WTC11 (cell line): Measurements from ENCODE around the gene ADNP2.

Experiments used
- ATF6 ChIP-seq: sonication (generic); formaldehyde crosslinking; IDR thresholded peaks from 2 replicates; pipeline ENCODE4 v1.8.1; 2023; ENCODE audit warnings: mild to moderate bottlenecking, missing genetic modification reagents
- E2F1 ChIP-seq: sonication (generic); formaldehyde crosslinking; IDR thresholded peaks from 2 replicates; pipeline ENCODE4 v1.8.0; 2022; ENCODE audit warnings: mild to moderate bottlenecking, missing genetic modification reagents
- IRF2 ChIP-seq: sonication (generic); formaldehyde crosslinking; IDR thresholded peaks from 2 replicates; pipeline ENCODE4 v1.8.0; 2022; ENCODE audit warnings: low read depth, missing genetic modification reagents, borderline replicate concordance
- SP1 ChIP-seq: sonication (generic); formaldehyde crosslinking; conservative IDR thresholded peaks from 2 replicates; pipeline ENCODE4 v1.8.1; 2022; ENCODE audit warnings: missing genetic modification reagents
- TF ChIP-seq, protein P1 (sequence below): fragments of 200-600 bp; IDR thresholded peaks from 2 replicates; pipeline ENCODE4 v1.8.0; 2022; ENCODE audit warnings: antibody characterized with exemption
- TF ChIP-seq, protein P2 (sequence below): sonication (generic); formaldehyde crosslinking; IDR thresholded peaks from 2 replicates; pipeline ENCODE4 v1.8.1; 2022; ENCODE audit warnings: low read depth, mild to moderate bottlenecking, moderate library complexity, missing genetic modification reagents, borderline replicate concordance

DNA sequence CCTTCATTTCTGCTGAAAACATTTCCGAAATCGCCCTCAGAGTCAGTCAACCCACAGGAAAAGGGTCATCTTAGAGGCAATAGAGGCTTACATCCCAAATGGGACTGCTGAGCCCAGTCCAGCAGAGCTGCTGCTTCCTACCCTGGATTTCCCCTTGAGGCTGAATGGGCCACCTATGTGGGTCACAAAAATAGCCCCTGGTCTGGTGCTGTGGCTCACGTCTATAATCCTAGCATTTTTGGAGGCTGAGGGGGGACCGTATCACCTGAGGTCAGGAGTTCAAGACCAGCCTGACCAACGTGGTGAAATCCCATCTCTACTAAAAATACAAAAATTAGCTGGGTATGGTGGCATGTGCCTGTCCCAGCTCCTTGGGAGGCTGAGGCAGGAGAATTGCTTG is 49.3 kb downstream of the ADNP2 start:
- no peak for TF ChIP-seq ATF6 (CRISPR knock-in tag)
- TF ChIP-seq, protein P1, sequence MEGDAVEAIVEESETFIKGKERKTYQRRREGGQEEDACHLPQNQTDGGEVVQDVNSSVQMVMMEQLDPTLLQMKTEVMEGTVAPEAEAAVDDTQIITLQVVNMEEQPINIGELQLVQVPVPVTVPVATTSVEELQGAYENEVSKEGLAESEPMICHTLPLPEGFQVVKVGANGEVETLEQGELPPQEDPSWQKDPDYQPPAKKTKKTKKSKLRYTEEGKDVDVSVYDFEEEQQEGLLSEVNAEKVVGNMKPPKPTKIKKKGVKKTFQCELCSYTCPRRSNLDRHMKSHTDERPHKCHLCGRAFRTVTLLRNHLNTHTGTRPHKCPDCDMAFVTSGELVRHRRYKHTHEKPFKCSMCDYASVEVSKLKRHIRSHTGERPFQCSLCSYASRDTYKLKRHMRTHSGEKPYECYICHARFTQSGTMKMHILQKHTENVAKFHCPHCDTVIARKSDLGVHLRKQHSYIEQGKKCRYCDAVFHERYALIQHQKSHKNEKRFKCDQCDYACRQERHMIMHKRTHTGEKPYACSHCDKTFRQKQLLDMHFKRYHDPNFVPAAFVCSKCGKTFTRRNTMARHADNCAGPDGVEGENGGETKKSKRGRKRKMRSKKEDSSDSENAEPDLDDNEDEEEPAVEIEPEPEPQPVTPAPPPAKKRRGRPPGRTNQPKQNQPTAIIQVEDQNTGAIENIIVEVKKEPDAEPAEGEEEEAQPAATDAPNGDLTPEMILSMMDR: no peak
- no peak for TF ChIP-seq SP1 (CRISPR knock-in tag)
- TF ChIP-seq, protein P2, sequence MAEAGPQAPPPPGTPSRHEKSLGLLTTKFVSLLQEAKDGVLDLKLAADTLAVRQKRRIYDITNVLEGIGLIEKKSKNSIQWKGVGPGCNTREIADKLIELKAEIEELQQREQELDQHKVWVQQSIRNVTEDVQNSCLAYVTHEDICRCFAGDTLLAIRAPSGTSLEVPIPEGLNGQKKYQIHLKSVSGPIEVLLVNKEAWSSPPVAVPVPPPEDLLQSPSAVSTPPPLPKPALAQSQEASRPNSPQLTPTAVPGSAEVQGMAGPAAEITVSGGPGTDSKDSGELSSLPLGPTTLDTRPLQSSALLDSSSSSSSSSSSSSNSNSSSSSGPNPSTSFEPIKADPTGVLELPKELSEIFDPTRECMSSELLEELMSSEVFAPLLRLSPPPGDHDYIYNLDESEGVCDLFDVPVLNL (CRISPR knock-in tag): no peak
- TF ChIP-seq E2F1: no peak
- TF ChIP-seq IRF2 (CRISPR knock-in tag): no peak
